DOHH2 (cell line): ENCODE measurements around the gene TUT1.

ENCODE experiments used
- H3F3A ChIP-seq: fragments of 200-600 bp; sonication (generic), shearing (Covaris generic); 2 replicates; pipeline ENCODE4 v1.6.0; 2016; ENCODE audit warnings: antibody characterized with exemption, mild to moderate bottlenecking; ENCODE audit not compliant: control insufficient read depth, insufficient read depth
- H3K27ac ChIP-seq: fragments of 200-600 bp; sonication (generic); 2 replicates; pipeline ENCODE4 v1.5.1; 2014; ENCODE audit warnings: low read depth, mild to moderate bottlenecking, low read length, moderate library complexity
- H3K27me3 ChIP-seq: fragments of 200-600 bp; sonication (generic); 2 replicates; pipeline ENCODE4 v1.6.1; 2014; ENCODE audit warnings: mild to moderate bottlenecking, low read length, mixed read lengths; ENCODE audit not compliant: control insufficient read depth
- H3K36me3 ChIP-seq: fragments of 200-600 bp; sonication (generic); 2 replicates; pipeline ENCODE4 v1.6.1; 2014; ENCODE audit warnings: mild to moderate bottlenecking, low read length, moderate library complexity, mixed read lengths; ENCODE audit not compliant: control insufficient read depth
- H3K4me1 ChIP-seq: fragments of 200-600 bp; sonication (generic); 2 replicates; pipeline ENCODE4 v1.6.1; 2014; ENCODE audit warnings: mild to moderate bottlenecking, low read length, mixed read lengths; ENCODE audit not compliant: control insufficient read depth
- H3K4me2 ChIP-seq: fragments of 200-600 bp; sonication (generic); 2 replicates; pipeline ENCODE4 v1.6.0; 2014; ENCODE audit warnings: mild to moderate bottlenecking, low read length, moderate library complexity
- H3K4me3 ChIP-seq: fragments of 200-600 bp; sonication (generic); 2 replicates; pipeline ENCODE4 v1.5.1; 2014; ENCODE audit warnings: mild to moderate bottlenecking, low read length, mixed read lengths
- H3K79me2 ChIP-seq: fragments of 200-600 bp; sonication (generic); 2 replicates; pipeline ENCODE4 v1.6.1; 2014; ENCODE audit warnings: mild to moderate bottlenecking, low read length, mixed read lengths; ENCODE audit not compliant: control insufficient read depth
- H3K9me2 ChIP-seq: fragments of 200-600 bp; sonication (generic); replicated peaks from 2 replicates; pipeline ENCODE4 v1.6.1; 2014; ENCODE audit warnings: mild to moderate bottlenecking, low read length, mixed read lengths; ENCODE audit not compliant: control insufficient read depth
- H3K9me3 ChIP-seq: fragments of 200-600 bp; sonication (generic); 2 replicates; pipeline ENCODE4 v1.6.1; 2014; ENCODE audit warnings: antibody characterized with exemption, low read length, mixed read lengths; ENCODE audit not compliant: control insufficient read depth, insufficient read depth
- H4K20me1 ChIP-seq: fragments of 200-600 bp; sonication (generic); 2 replicates; pipeline ENCODE4 v1.6.0; 2014; ENCODE audit warnings: low read depth, mild to moderate bottlenecking, antibody characterized with exemption, low read length, moderate library complexity; ENCODE audit not compliant: control insufficient read depth, insufficient read depth
- EZH2phosphoT487 ChIP-seq: fragments of 200-600 bp; sonication (generic); IDR thresholded peaks from 2 replicates; pipeline ENCODE4 v1.6.1; 2017; ENCODE audit warnings: borderline replicate concordance, mild to moderate bottlenecking, antibody characterized with exemption, low read length, moderate library complexity, mixed read lengths
- TF ChIP-seq, protein P1 (sequence below): fragments of 200-600 bp; sonication (generic); IDR thresholded peaks from one replicate; pipeline ENCODE4 v1.5.1; 2014; ENCODE audit warnings: antibody characterized with exemption, mild to moderate bottlenecking, low read depth, low read length; ENCODE audit not compliant: poor library complexity, severe bottlenecking

TUT1 gene

DNA sequence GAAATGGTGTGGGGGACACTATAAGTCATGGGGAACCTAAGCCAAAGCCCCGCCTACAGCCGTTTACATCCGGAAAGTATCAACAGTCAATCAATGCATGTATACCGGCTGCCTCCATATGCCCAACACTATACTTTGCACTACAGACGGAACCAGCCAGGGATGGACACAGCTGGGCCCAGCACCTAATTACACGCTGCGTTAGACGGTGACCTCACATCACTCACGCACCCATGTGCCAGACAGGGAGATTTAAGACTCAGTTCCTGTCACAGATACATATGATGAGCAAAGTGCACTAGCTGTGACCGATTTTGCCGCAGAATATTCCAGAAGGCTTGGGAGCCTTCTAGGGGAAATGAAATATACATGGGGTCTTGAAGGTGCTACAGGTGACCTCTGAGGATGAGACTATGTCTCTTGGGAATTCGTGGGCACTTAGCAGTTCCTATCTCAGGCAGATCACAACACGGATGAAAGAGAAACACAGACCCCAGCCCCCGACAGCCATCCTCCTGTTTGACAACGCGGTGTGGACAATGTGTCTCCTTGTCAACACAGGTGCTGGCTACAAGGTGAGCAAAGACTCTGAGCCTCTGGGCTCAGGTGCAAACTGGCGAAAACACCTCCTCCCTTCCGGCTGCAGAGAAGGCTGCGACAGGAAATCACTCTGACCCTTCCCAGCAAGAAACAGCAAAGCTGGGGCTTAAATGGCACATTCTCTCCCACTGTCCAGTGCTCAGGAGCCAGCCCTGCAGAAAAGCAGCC lies 52.7 kb downstream of the TUT1 start:
- TF ChIP-seq, protein P1, sequence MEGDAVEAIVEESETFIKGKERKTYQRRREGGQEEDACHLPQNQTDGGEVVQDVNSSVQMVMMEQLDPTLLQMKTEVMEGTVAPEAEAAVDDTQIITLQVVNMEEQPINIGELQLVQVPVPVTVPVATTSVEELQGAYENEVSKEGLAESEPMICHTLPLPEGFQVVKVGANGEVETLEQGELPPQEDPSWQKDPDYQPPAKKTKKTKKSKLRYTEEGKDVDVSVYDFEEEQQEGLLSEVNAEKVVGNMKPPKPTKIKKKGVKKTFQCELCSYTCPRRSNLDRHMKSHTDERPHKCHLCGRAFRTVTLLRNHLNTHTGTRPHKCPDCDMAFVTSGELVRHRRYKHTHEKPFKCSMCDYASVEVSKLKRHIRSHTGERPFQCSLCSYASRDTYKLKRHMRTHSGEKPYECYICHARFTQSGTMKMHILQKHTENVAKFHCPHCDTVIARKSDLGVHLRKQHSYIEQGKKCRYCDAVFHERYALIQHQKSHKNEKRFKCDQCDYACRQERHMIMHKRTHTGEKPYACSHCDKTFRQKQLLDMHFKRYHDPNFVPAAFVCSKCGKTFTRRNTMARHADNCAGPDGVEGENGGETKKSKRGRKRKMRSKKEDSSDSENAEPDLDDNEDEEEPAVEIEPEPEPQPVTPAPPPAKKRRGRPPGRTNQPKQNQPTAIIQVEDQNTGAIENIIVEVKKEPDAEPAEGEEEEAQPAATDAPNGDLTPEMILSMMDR: no peak
- TF ChIP-seq EZH2phosphoT487: no peak
- peaks cover 16% of the 10 kb centered on the region for H3K27me3 ChIP-seq
- H3K9me2 ChIP-seq: no peaks in the 10 kb centered on the region
- no peaks in the 10 kb centered on the region for H3K36me3 ChIP-seq
- no peak overlapping the region for H3K4me2 ChIP-seq
- H4K20me1 ChIP-seq: no peaks in the 10 kb centered on the region
- H3F3A ChIP-seq: no peaks in the 10 kb centered on the region
- H3K4me1 ChIP-seq: peaks cover 17% of the 10 kb centered on the region
- no peak overlapping the region for H3K4me3 ChIP-seq
- H3K79me2 ChIP-seq: no peaks in the 10 kb centered on the region
- no peaks in the 10 kb centered on the region for H3K9me3 ChIP-seq
- H3K27ac ChIP-seq: no peak overlapping the region

DNA sequence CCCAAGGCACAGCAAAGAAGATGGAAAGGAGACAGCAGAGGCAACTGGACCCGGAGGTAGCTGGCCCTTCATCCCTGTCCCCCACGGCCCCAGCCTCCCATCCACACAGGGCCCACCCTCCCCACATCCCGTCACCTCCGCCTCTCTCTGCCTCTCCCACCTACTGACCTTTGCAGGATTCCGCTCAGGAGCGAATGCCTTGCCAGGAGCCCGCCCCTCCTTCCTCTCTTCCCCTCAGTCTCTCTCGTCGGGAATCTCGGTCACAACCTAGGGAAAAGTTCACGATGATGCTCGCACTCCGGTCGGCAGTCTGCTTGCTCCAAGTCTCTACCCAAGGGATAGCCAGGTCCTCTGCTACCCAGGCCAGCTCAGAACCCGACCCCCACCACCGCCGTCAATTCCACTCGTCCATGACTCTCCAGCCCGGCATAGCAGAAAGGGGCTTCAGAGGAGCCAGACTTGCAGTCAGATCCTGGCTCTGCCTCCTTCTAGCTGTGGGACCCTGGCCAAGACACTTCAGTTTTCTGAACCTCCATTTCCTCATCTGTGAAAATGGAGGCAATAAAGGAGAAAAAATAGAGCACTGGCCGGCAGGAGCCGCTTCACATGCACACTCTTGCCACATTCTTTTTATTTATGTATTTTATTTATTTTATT lies 54.9 kb downstream of the TUT1 start:
- no peaks in the 10 kb centered on the region for H4K20me1 ChIP-seq
- H3K79me2 ChIP-seq: no peaks in the 10 kb centered on the region
- no peaks in the 10 kb centered on the region for H3K9me3 ChIP-seq
- no peaks in the 10 kb centered on the region for H3K9me2 ChIP-seq
- H3K27me3 ChIP-seq: peaks cover 6% of the 10 kb centered on the region
- TF ChIP-seq EZH2phosphoT487: no peak
- TF ChIP-seq, protein P1: no peak
- no peaks in the 10 kb centered on the region for H3K36me3 ChIP-seq
- no peaks in the 10 kb centered on the region for H3F3A ChIP-seq
- no peak overlapping the region for H3K4me2 ChIP-seq
- H3K27ac ChIP-seq: no peak overlapping the region
- H3K4me3 ChIP-seq: no peak overlapping the region
- peaks cover 9% of the 10 kb centered on the region for H3K4me1 ChIP-seq

DNA sequence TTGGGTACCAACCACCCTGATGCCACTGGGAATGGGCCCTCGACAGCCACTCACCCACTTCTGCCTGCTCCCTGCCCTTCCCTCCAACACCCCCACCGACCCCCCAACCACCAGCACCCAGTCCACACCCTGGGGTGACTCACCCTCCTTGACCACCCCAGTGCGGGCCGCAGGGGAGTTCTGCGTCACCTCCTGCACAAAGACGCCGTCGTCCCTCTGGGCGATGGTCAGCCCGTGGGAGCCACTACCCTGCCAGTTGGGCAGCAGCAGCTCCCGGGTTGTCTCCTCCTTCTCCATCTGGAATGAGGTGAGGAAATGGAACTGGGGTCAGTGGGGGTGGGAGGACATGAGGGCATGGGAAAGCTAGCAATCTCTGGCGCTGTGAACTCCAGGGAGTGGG lies 55.5 kb downstream of the TUT1 start:
- Histone ChIP-seq H3K4me2 (no peak overlapping the region), H3K9me3 (no peaks in the 10 kb centered on the region), H3K79me2 (no peaks in the 10 kb centered on the region), H4K20me1 (no peaks in the 10 kb centered on the region), H3K27ac (no peak overlapping the region), H3K36me3 (no peaks in the 10 kb centered on the region), H3K9me2 (no peaks in the 10 kb centered on the region), H3K4me3 (no peak overlapping the region), H3K4me1 (peaks cover 2% of the 10 kb centered on the region), H3K27me3 (peaks cover 2% of the 10 kb centered on the region; the same call in 1 of the 2 replicates), H3F3A (no peaks in the 10 kb centered on the region)
- TF ChIP-seq, protein P1: no peak
- no peak for TF ChIP-seq EZH2phosphoT487
